CD4-positive, alpha-beta T cell (primary cell): Measurements from ENCODE around the gene PUSL1. TPM values are rescaled to one million over a fixed set of nuclear protein-coding genes. Genes with fewer than 3 reads are reported as not detected.
A peak's percentile ranks its signal among the peaks of the same experiment; 100 is the strongest.

ENCODE experiments used
- ATAC-seq: fragments of 200-7000 bp; cut with Tn5 transposase; one replicate; pipeline ENCODE4 v1.10.0; 2022; ENCODE audit warnings: mild to moderate bottlenecking; ENCODE audit not compliant: poor library complexity
- CTCF ChIA-PET: fragments of 350-600 bp; sonication (Branson Sonifier 250); formaldehyde crosslinking; loops from one replicate; lab custom pipeline; 2021; ENCODE audit warnings: antibody characterized with exemption, inconsistent platforms; lab: Charles Lee
- POLR2A ChIA-PET: fragments of 350-600 bp; sonication (Branson Sonifier 250); formaldehyde crosslinking; loops from one replicate; lab custom pipeline; 2021; ENCODE audit warnings: antibody characterized with exemption, inconsistent platforms; lab: Charles Lee
- DNase-seq, 14 experiments: peaks; one replicate each; pipeline ENCODE4 v3.0.0-alpha.2; 2013 to 2020; ENCODE audit warnings: mixed read lengths in 2 of 14
- H3K27ac ChIP-seq, 2 donors: one replicate each; pipeline versions ENCODE4 v1.5.1 to v1.7.0; 2013; ENCODE audit warnings: low read length in 2 of 2, low read depth in 1 of 2, mild to moderate bottlenecking in 1 of 2
- H3K27me3 ChIP-seq, 2 experiments: 1 replicate in 1 of 2; 2 replicates in 1 of 2; pipeline versions ENCODE4 v1.6.1 to v1.7.0; 2013; ENCODE audit warnings: low read length in 2 of 2, control low read depth in 1 of 2, mild to moderate bottlenecking in 1 of 2, moderate library complexity in 1 of 2; ENCODE audit not compliant: insufficient read depth in 2 of 2, control insufficient read depth in 1 of 2
- H3K36me3 ChIP-seq: one replicate; pipeline ENCODE4 v1.6.1; 2013; ENCODE audit warnings: low read length, control low read depth; ENCODE audit not compliant: insufficient read depth
- H3K4me1 ChIP-seq: one replicate; pipeline ENCODE4 v1.6.1; 2013; ENCODE audit warnings: low read length, control low read depth; ENCODE audit not compliant: insufficient read depth
- H3K4me3 ChIP-seq: one replicate; pipeline ENCODE4 v1.5.1; 2013; ENCODE audit warnings: mild to moderate bottlenecking, low read length, moderate library complexity
- H3K9me3 ChIP-seq, 2 experiments: 1 replicate in 1 of 2; 2 replicates in 1 of 2; pipeline versions ENCODE4 v1.6.1 to v1.7.0; 2013; ENCODE audit warnings: low read length in 2 of 2, mild to moderate bottlenecking in 2 of 2, control low read depth in 1 of 2, moderate library complexity in 1 of 2; ENCODE audit not compliant: control insufficient read depth in 1 of 2, insufficient read depth in 1 of 2
- H3K27ac Mint-ChIP-seq: one replicate; pipeline ENCODE4 v1.8.0; 2020; ENCODE audit warnings: mixed read lengths
- H3K27me3 Mint-ChIP-seq: one replicate; pipeline ENCODE4 v1.8.0; 2021; ENCODE audit warnings: mixed read lengths
- H3K36me3 Mint-ChIP-seq: one replicate; pipeline ENCODE4 v1.8.0; 2021; ENCODE audit warnings: low read depth, mixed read lengths
- H3K4me1 Mint-ChIP-seq: one replicate; pipeline ENCODE4 v1.8.0; 2021; ENCODE audit warnings: low read depth, mixed read lengths
- H3K4me3 Mint-ChIP-seq: one replicate; pipeline ENCODE4 v1.8.0; 2020; ENCODE audit warnings: mild to moderate bottlenecking, mixed read lengths
- H3K9me3 Mint-ChIP-seq: one replicate; pipeline ENCODE4 v1.8.0; 2020; ENCODE audit warnings: mixed read lengths
- CTCF ChIP-seq: fragments of 200-600 bp; IDR thresholded peaks from one replicate; pipeline ENCODE4 v1.8.0; 2022; ENCODE audit warnings: antibody characterized with exemption, mild to moderate bottlenecking
- intact Hi-C, 2 experiments: fragments of 100-400 bp; cut with DNase I in 1 of 2; cut with micrococcal nuclease in 1 of 2; formaldehyde crosslinking; loops; one replicate each; pipeline versions ENCODE4 v1.15.1 to v1.9.0; 2023 to 2025; cut with DNase I, micrococcal nuclease
- total RNA-seq, 174 experiments: library from RNA in 2 of 174; stranded (reverse) in 2 of 174; gene quantifications; one replicate each; pipeline ENCODE4 v1.2.3 and lab custom pipeline; 2021 to 2026

PUSL1 gene
- total RNA-seq, 2 experiments from 2014 or later, result 18.1 to 19.2 TPM

DNA sequence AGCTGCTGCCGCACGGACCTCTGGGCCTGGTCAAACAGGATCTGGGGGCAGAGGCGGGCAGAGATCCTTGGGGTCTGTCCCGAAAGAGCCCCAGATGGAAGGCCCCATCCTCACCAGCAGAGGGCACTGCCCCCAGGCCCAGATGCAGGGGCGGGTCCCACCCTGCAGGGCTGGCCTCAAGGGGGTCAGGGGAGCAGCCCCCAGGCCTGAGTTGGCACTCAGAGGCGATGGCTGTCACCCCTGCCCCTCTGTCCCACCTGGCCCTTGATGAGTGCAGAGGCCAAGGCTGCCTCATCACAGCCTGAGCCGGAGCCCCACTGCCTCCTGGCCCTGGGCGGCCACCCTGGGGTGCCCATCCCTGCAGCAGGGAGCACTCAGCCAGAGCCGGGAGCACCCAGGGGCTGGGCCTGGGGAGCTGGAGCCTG, 6.4 kb upstream of the PUSL1 start:
- intact Hi-C loops, result loop anchor here (10.0 kb wide), 2 partner anchors 73 to 267 kb away; partner anchors contain the start of gene AURKAIP1 (in 1 of the 2)
- CTCF ChIA-PET, result no interaction called here

GRCh38 chr1:1302951-1303509, 5.4 kb upstream of the PUSL1 start:
- peaks cover 32% of the 10 kb centered on the region for H3K4me1 ChIP-seq
- H3K4me1 Mint-ChIP-seq, result peaks cover 21% of the 10 kb centered on the region
- TF ChIP-seq CTCF, result no peak
- DNase-seq (no peak), ATAC-seq (no peak)
- no peak overlapping the region for H3K4me3 Mint-ChIP-seq
- H3K27ac Mint-ChIP-seq, result no peak overlapping the region
- peaks cover 7% of the 10 kb centered on the region for H3K36me3 Mint-ChIP-seq
- H3K27ac ChIP-seq, result no peak overlapping the region
- ChIA-PET CTCF (no interaction called here), POLR2A (no interaction called here)
- H3K9me3 ChIP-seq, result no peaks in the 10 kb centered on the region
- H3K9me3 Mint-ChIP-seq, result no peaks in the 10 kb centered on the region
- H3K27me3 Mint-ChIP-seq, result no peaks in the 10 kb centered on the region
- H3K36me3 ChIP-seq, result no peaks in the 10 kb centered on the region
- H3K27me3 ChIP-seq, result no peaks in the 10 kb centered on the region
- intact Hi-C loops, result loop anchor here (10.0 kb wide), 2 partner anchors 72 to 268 kb away; partner anchors contain the start of gene AURKAIP1 (in 1 of the 2)
- H3K4me3 ChIP-seq, result no peak overlapping the region

More for the DNA sequence above, 6.4 kb upstream of the PUSL1 start:
- no peaks in the 10 kb centered on the region for H3K27me3 ChIP-seq
- no peaks in the 10 kb centered on the region for H3K9me3 Mint-ChIP-seq
- H3K4me1 ChIP-seq, result peaks cover 28% of the 10 kb centered on the region
- H3K4me3 ChIP-seq, result no peak overlapping the region
- H3K4me1 Mint-ChIP-seq, result peaks cover 20% of the 10 kb centered on the region
- H3K4me3 Mint-ChIP-seq, result no peak overlapping the region
- POLR2A ChIA-PET, result no interaction called here
- ATAC-seq (no peak), DNase-seq (peak in 1 of 14 experiments; percentile 18)
- no peak overlapping the region for H3K27ac Mint-ChIP-seq
- no peak overlapping the region for H3K27ac ChIP-seq
- H3K36me3 Mint-ChIP-seq, result peaks cover 6% of the 10 kb centered on the region
- TF ChIP-seq CTCF, result peak; percentile 23
- H3K9me3 ChIP-seq, result no peaks in the 10 kb centered on the region
- H3K36me3 ChIP-seq, result no peaks in the 10 kb centered on the region
- H3K27me3 Mint-ChIP-seq, result no peaks in the 10 kb centered on the region

- ChIA-PET CTCF (no interaction called here), POLR2A (no interaction called here)
- no peak for TF ChIP-seq CTCF
- DNase-seq, result no peak
- Histone ChIP-seq H3K27ac (no peak overlapping the region), H3K9me3 (no peaks in the 10 kb centered on the region), H3K27me3 (no peaks in the 10 kb centered on the region), H3K4me1 (peaks cover 32% of the 10 kb centered on the region), H3K4me3 (no peak overlapping the region), H3K36me3 (no peaks in the 10 kb centered on the region)
- H3K4me1 Mint-ChIP-seq, result peaks cover 21% of the 10 kb centered on the region
- H3K27ac Mint-ChIP-seq, result no peak overlapping the region
- peak overlapping the region; percentile 25 for H3K4me3 Mint-ChIP-seq
- H3K36me3 Mint-ChIP-seq, result peaks cover 13% of the 10 kb centered on the region
- no peak for ATAC-seq
- intact Hi-C loops, result loop anchor here (2.0 to 10.0 kb wide), 3 partner anchors 69 to 269 kb away; partner anchors contain the start of gene AURKAIP1 (in 1 of the 2)
- H3K27me3 Mint-ChIP-seq, result no peaks in the 10 kb centered on the region
- H3K9me3 Mint-ChIP-seq, result no peaks in the 10 kb centered on the region
Measured at GRCh38 chr1:1303736-1304135, 4.7 kb upstream of the PUSL1 start.
